GM19351 (cell line): ENCODE results near the gene CFAP73.

ENCODE experiments used
- ATAC-seq: cut with Tn5 transposase; IDR thresholded peaks from one replicate; pipeline ENCODE4 v1.9.1; 2021; ENCODE audit warnings: mild to moderate bottlenecking, moderate library complexity; ENCODE audit not compliant: unreplicated experiment

Gene CFAP73

GRCh38 chr12:113162102-113163029, 12.8 kb downstream of the CFAP73 start:
- no peak for ATAC-seq

GRCh38 chr12:113163030-113163360, 13.5 kb downstream of the CFAP73 start:
- ATAC-seq = no peak

DNA sequence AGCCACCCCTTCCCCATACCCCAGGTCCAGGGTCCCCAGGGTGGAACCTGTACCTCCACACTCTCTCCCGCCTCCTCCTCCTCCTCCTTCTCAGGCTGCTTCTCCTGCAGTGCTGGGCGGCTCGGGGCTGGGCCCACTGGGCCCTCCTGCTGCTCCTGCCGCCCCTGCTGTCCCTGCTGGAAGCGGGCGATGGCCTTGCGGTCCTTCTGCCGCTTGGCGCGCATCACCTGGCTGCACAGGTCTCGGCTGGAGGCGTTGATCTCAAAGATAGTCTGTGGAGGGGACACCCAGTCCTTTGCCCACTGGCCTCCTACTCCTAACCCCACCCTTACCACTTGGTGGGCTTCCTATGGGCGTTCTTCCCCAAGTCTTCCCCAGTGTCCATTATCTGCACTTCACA, 14.5 kb downstream of the CFAP73 start:
- ATAC-seq = no peak

GRCh38 chr12:113165521-113166450, 16.3 kb downstream of the CFAP73 start:
- no peak for ATAC-seq

DNA sequence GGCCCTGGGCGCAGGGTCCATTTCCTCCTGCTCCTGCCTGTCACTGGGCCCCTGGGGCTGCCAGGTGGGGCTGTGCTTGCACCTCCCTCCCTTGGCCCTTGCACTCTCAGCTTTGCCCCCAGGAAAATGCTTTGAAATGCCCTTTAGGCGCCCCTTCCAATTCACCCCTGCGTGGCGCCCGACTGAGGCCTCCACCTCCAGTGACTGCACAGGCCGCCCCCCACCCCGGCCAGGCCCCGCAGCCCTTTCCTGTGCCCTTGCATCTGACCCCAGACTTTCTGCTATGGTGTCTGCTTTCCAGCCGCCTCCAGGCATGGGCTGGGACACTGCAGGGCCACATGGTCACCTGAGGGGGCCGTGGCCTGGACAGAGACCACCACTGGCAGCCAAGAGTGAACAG, 18.3 kb downstream of the CFAP73 start:
- no peak for ATAC-seq

DNA sequence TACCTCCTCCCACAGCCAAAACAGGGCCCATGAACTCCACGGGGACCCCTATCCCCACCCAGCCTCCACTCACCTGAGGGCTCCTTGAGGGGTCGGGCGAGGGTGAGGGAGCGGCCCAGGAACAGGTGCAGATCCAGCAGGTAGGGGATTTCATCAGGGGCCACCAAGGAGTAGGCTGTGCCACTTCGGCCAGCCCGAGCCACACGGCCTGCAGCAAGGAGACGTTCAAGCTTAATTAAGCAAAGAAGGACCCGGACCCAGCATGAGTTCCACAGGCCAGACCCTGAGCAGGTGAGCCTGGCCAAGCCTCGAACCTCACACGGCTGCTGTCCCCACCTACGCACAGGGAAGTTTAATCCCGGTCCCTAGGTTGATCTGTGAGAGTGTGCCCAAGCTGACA, 20.2 kb downstream of the CFAP73 start:
- ATAC-seq = no peak

DNA sequence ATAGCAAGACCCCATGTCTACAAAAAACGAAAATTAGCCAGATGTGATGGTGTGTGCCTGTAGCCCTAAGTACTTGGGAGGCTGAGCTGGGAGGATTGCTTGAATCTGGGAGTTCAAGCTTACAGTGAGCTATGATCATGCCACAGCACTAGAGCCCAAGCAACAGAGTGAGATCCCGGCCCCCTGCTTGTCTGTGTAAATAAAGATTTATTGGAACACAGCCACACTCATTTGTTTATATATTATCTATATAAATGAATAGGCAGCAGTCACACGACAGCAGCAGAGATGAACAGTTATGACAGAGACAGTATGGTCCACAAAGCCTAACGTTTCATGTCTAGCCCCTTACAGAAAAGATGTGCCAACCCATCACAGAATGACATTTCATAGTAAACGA, 20.9 kb downstream of the CFAP73 start:
- ATAC-seq = no peak

DNA sequence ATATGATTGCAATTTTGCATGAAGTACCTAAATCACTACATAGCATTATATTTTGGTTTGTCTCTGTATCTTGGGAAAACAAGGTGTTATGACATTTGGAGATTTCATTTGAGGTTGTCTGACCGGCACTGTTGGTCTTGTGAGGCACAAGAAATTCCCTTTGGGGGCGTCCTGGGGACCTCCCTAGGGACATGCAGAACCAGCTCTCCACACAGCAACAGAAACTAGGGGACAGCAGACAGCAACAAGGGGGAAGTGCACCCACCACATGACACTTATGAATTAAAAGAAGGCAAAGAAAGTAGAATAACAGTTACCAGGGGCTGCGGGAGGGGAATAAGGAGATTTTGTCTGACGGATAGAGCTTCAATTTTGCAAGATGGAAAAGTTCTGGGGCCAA, 21.4 kb downstream of the CFAP73 start:
- no peak for ATAC-seq

DNA sequence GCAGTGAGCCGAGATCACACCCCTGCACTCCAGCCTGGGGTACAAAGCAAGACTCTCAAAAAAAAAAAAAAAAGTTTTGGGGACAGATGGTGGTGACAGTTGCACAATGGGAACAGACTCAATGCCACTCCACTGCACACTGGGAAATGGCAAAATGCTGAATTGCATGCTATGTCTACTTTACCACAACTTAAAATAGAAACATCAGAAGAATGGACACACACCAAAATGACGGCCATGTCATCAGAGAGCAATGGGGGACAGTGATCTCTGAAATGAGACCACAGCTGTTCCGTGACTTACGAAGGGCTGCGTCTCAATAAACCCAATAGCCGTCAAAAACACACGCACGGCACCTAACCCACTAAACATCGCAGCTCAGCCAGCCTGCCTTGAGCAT, 22.0 kb downstream of the CFAP73 start:
- no peak for ATAC-seq

DNA sequence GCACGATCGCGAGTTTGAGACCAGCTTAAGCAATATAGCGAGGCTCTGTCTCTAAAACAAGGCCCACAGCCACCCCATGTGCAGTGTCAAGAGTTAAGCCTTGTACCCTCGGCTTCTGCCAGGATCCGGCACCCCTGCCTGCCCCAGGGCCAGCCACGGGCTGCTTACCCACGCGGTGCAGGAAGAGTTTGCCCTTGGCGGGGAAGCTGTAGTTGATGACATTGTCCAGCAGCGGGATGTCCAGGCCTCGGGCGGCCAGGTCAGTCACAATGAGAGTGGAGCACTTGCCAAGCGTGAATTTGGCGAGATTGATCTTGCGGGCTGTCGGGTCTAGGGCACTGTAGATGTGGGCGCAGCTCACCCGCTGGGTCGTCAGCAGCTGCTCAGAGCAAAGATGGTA, 22.7 kb downstream of the CFAP73 start:
- no peak for ATAC-seq

GRCh38 chr12:113173081-113173698, 23.7 kb downstream of the CFAP73 start:
- ATAC-seq = peak; percentile 71

- no peak for ATAC-seq
Observed at GRCh38 chr12:113174461-113175384, 25.2 kb downstream of the CFAP73 start.

DNA sequence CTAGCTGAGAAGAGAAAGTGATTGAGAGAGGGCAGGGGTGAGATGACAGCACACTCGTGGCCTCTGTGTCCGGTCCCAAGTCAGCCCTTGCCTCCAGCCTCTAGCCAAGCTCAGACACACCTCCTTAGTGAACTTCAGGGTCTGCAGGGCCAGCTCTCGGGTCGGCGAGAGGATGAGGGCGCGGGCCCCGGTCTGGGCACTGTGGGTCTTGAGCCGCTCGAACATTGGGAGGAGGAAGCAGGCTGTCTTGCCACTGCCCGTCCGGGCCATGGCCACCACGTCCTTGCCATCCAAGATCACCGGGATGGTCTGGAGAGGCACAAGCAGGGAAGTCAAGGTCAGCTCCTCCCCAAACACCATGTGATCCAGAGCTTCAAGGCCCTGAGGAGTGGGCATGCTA, 29.5 kb downstream of the CFAP73 start:
- ATAC-seq = no peak

DNA sequence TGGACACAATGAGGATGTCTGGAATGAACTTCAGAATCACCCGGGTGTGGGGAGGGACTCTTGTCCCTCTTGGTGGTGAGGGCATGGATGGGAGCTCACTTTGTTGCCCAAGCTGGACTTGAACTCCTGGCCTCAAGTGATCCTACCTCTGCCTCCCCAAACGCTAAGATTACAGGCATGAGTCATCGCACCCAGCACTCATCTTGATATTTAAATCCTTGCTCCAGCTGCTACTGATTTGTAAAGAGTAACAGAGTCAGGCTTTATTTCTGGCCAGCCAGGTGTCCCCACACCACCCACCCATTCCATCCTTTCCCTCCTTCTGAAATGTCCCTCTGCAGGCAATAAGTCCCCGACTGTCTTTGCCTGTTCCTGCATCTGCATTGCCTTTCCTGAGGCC, 30.8 kb downstream of the CFAP73 start:
- ATAC-seq = no peak

- ATAC-seq = no peak
Observed at GRCh38 chr12:113181975-113182374, 32.5 kb downstream of the CFAP73 start.

DNA sequence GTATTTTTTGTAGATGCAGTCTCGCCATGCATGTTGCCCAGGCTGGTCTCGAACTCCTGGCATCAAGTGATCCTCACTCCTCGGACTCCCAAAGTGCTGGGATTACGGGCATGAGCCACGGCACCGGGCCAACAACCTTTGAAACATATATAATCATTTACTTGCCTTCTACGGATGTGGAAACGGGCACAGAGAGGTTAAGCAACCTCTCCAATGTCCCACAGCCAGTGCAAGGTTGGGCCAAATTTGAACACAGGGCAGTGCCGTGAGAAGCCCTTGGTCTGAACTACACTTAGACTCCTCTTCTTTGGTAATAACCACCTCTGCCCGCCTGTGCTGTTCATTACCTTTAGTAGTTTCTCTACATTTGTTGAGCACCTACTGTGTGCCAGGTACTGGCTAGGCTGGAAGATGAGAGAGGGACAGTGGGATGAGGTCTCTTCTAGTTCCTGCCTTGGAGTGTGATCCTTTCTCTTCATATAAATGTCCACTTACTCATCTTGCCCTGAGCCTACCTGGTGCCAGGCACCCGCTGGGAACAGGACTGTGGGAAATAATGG, 33.6 kb downstream of the CFAP73 start:
- no peak for ATAC-seq

- peak; percentile 55 for ATAC-seq
Observed at GRCh38 chr12:113184098-113184899, 34.8 kb downstream of the CFAP73 start.

DNA sequence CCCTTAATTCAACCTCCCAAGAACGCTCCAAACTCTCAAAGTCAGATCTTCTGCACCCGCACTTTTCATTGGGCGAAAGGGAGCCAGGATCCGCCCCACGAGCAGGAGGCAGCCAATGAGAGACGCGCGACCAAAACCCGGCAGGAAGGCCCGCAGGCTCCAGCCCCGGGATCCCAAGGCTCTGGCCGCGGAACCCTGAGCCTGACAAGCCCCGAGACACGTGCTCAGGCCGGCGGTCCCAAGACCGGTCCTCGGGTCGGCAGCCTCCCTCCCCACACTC, 35.3 kb downstream of the CFAP73 start:
- ATAC-seq = peak; percentile 85
